ENCODE results near the gene FADD.
"Not testable (repeated sequence)": the region's sequence is repeated elsewhere in the genome, so short reads cannot be mapped to it uniquely, and the experiment has no call there.

The FADD gene

GRCh38 chr11:70183032-70183431 lies 20.1 kb upstream of the FADD start:
- DNase-seq = no peak

GRCh38 chr11:70183483-70184176 lies 19.5 kb upstream of the FADD start:
- no peak for DNase-seq

GRCh38 chr11:70184396-70184795 lies 18.7 kb upstream of the FADD start:
- DNase-seq = no peak

GRCh38 chr11:70185348-70186055 lies 17.6 kb upstream of the FADD start:
- DNase-seq = no peak

- no peak for DNase-seq
Measured at GRCh38 chr11:70186420-70186819, 16.7 kb upstream of the FADD start.

GRCh38 chr11:70186936-70187335 lies 16.2 kb upstream of the FADD start:
- no peak for DNase-seq

GRCh38 chr11:70187771-70188170 lies 15.3 kb upstream of the FADD start:
- no peak for DNase-seq

GRCh38 chr11:70189622-70190021 lies 13.5 kb upstream of the FADD start:
- no peak for DNase-seq

GRCh38 chr11:70191495-70192140 lies 11.5 kb upstream of the FADD start:
- DNase-seq = peak; percentile 66

- no peak for DNase-seq
Measured at GRCh38 chr11:70192666-70193410, 10.3 kb upstream of the FADD start.

GRCh38 chr11:70193411-70194292 lies 9.4 kb upstream of the FADD start:
- no peak for DNase-seq

- DNase-seq = no peak
Measured at GRCh38 chr11:70194792-70195791, 8.0 kb upstream of the FADD start.

- DNase-seq = no peak
Measured at GRCh38 chr11:70200212-70200844, 2.8 kb upstream of the FADD start.

- DNase-seq = not testable (repeated sequence)
Measured at GRCh38 chr11:70201047-70201446, 2.0 kb upstream of the FADD start.

- DNase-seq = no peak
Measured at GRCh38 chr11:70201882-70202861, 924 bp upstream of the FADD start.

- peak; percentile 97 for DNase-seq
Measured at GRCh38 chr11:70203751-70204465, 812 bp downstream of the FADD start.

- DNase-seq = no peak
Measured at GRCh38 chr11:70204466-70204799, 1.3 kb downstream of the FADD start.

GRCh38 chr11:70205049-70205725 lies 2.1 kb downstream of the FADD start:
- DNase-seq = no peak

Data from CD4-positive, alpha-beta T cell treated with Interleukin-6 for 4 hours (primary cell).